Pons (tissue), 1 donor: ENCODE data around the gene POMT2.
"Not testable (repeated sequence)": the region's sequence is repeated elsewhere in the genome, so short reads cannot be mapped to it uniquely, and the experiment has no call there.

Experiments
- DNase-seq: peaks from one replicate; pipeline ENCODE4 v3.0.0-alpha.2; 2016; ENCODE audit warnings: low spot score

The POMT2 gene

GRCh38 chr14:77296906-77297305, 23.8 kb downstream of the POMT2 start:
- DNase-seq, result no peak

DNA sequence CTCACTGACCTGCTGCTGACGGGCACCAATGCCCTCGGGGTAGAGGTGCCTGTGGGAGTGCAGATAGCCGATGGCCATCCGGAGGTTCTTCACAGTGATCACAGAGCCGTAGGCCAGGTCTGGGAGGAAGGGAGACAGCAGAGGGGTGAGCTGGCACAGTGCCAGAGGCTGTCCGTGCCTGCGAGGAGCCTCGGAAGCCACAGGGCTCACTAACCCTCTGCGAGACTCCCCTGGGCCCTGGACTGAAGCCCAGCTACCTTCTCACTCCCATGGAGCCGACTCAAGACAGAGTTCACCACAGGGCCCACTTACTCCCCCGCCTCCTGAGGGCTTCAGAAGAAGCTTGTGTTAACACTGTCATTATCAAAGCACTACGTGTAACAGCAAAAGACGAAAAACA, 24.5 kb downstream of the POMT2 start:
- DNase-seq, result no peak

- no peak for DNase-seq
Measured at GRCh38 chr14:77290705-77291104, 30.0 kb downstream of the POMT2 start.

- DNase-seq, result no peak
Measured at GRCh38 chr14:77286576-77286975, 34.1 kb downstream of the POMT2 start.

DNA sequence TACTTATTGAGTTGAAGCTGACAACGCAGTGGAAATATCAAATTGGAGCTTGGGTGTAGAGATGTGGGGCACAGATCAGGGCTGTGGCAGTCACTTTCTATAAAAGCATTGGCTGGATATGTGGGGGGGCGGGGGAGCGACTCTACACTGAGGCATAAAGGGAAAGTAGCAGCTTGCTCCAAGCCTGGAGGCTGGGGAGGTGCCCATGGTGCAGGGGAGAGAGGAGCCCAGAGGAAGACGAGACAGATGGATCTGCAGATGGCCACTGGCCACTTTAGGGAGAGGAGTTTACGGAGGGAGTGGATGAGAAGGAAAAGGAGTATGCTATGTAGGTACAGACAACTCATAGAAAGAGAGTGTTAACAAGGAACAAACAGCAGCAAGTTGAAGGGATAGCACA, 36.2 kb downstream of the POMT2 start:
- DNase-seq, result no peak

DNA sequence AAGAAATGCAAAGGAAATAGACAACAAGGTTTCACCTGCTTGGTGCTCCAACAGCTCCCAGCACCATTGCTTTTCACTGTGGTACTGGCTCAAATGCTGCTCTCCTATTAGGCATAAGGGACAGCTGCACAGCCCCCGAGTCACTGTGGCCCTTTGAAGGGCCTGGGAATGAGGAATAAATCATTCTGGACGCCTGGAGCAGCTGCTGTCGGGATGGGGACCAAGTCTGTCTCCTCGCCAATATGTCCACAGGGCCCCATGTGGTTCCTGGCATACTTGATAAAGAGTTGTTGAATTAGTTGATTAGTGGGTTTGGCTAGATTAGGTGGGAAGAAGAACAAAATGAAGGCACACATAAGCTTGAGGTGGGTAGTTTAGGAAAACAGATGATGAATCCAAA, 36.6 kb downstream of the POMT2 start:
- no peak for DNase-seq

- no peak for DNase-seq
Measured at GRCh38 chr14:77281852-77282410, 38.8 kb downstream of the POMT2 start.

DNA sequence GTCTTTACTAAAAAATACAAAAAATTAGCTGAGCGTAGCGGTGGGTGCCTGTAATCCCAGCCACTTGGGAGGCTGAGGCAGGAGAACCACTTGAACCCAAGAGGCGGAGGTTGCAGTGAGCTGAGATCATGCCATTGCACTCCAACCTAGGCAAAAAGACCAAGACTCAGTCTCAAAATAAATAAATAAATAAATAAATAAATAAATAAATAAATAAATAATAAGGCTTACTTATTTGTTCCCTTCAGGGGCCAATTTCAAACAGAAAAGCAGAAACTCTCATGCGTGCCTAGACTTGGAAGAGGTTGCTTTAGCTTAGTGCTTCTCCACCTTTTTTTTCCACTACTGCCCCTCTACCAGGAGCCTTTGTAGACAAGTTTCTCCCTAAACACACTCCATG, 39.8 kb downstream of the POMT2 start:
- DNase-seq, result not testable (repeated sequence)

GRCh38 chr14:77279719-77280118, 41.0 kb downstream of the POMT2 start:
- DNase-seq, result no peak

GRCh38 chr14:77278461-77279230, 42.0 kb downstream of the POMT2 start:
- DNase-seq, result no peak

DNA sequence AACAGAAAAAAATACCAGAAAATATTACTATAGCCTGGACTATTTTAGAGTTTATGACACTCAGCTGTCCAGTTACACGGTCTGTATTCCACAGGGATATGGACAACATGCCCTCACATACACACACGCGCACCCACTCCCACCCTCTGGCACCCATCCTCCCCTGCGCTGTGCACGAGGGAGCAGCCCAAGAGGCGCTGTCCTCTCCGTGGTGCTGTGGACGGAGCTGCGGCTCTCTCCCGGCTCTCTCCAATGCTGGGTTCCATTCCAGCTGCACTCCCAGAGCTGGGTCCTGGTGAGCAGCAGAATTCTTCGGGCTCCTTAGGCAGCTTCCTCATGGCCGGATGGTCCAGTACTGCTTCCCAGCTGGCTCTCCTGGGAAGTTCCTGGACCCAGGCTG, 43.7 kb downstream of the POMT2 start:
- no peak for DNase-seq

GRCh38 chr14:77276295-77276935, 44.3 kb downstream of the POMT2 start:
- DNase-seq, result no peak

GRCh38 chr14:77275601-77276017, 45.1 kb downstream of the POMT2 start:
- no peak for DNase-seq

DNA sequence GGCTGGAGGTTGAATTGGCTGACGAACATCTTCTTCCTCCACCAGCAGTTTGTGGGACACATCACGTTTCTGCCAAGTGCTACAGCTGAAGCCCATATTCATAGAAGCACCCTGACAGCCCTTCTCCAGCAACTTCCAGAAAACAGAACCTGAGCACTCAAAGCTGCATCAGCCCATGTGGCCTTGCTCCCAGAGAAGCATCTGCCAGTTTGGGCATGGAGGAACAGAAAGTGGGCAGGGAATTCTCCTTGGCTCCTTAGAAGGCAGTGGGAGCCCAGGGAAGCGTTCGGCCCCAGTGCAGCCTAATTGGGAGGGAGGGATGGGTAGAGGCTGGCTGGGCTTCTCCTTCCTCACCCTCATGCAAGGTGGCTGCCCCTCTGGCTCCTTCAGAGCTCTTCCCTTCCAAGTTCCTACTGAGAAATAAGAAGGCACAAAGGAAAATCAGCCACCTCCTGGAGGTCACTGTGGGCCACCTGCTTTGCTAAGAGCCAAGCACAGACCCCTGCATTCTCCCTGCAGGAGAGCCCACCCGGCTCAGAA, 45.6 kb downstream of the POMT2 start:
- peak; percentile 31 for DNase-seq

DNA sequence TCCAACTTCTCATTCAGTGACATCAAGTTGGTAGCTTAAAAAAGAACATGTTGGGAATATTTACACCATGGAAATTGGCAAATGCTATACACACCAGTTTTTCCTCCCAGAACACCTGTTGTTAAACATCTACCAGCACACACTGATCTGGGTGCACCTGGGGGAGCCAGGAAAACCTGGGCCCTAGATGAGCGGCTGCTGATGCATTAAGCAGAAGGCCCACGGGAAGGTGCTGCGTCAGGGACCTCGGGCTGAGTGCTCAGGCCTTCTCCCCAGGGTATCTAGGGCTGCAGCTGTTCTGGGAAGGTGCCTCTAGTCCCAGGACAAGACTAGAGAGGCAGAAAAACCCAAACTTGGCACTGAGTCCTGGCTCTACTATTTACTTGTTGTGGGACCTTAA, 46.9 kb downstream of the POMT2 start:
- DNase-seq, result no peak

DNA sequence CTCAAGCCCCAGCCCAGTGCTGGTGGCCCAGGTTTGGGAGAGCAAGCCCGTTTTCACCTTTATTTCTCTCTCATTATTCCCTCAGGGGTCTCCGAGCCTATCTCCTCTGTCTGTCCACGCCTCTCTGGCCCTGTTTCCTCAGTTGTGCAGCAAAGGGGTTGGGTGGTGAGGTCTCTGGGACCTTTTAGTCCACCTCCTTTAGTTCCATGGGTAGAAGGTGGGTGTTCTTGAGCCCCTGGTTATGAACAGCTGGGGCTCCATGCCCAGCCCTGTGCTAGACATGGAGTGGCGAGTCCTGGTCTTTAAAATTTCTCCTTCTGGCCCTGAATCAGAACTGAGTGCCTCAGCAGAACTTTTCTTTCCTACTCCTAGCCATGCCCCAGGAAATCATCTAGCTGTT, 48.4 kb downstream of the POMT2 start:
- no peak for DNase-seq

DNA sequence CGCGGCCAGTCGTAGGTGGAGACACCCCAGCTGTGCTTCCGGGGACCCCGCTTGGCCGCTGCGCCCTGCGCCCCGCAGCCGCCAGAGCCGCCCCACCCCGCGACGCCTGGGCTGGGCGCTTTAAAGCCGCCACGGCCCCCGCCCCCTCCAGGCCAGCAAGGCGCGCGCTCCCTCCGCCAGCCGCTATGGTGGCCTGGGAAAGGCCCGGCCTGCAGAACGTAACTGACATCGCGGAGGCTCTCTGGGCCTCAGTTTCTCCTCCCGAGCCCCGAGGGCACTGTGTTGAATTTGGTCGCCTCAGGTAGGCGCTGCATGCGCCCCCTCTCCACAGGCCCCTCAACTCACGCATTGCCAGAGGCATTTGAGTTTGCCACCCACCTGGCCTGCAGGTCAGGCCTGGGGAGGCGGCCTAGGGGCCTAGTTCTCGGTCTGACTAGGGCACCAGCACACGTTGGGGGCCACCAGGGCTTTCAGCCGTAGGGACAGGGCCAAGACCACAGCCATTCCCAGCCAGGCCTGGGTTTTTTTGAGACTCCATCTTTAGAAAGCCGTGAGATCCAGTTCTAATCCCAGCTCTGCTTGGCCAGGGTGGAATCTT, 49.5 kb downstream of the POMT2 start, which contains the start of gene NGB:
Gene NGB (minus strand): TSS at position 94 of the 598 bp plus-strand sequence. CDS start 269 bp downstream, outside the sequence.
- DNase-seq, result no peak

- DNase-seq, result no peak
Measured at GRCh38 chr14:77270361-77271112, 50.1 kb downstream of the POMT2 start.

GRCh38 chr14:77268989-77269600, 51.6 kb downstream of the POMT2 start:
- DNase-seq, result no peak

- DNase-seq, result no peak
Measured at GRCh38 chr14:77267937-77268699, 52.6 kb downstream of the POMT2 start.

DNA sequence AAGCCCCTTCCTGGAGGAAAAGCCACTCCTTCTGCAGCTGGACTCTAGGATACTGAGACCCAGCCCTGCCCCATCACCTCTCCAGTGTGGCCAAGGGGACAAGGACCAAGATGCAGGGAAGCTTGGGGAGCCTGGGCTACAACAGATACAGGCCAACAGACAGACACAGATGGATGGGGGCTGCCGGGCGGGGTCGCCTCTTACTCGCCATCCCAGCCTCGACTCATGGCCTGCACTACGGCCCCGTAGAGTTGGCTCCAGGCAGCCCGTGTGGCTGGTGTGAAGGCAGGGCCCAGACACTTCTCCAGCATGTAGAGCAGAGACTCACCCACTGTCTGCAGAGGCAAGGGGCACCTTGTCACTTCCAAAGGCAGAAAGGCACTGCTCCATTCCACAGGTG, 54.3 kb downstream of the POMT2 start:
- no peak for DNase-seq
